ENCODE results near the gene IRS4. TPM values are rescaled to one million over a fixed set of nuclear protein-coding genes. Genes with fewer than 3 reads are reported as not detected.

IRS4 gene
- total RNA-seq, 1 experiment from 2014 or later = not detected

DNA sequence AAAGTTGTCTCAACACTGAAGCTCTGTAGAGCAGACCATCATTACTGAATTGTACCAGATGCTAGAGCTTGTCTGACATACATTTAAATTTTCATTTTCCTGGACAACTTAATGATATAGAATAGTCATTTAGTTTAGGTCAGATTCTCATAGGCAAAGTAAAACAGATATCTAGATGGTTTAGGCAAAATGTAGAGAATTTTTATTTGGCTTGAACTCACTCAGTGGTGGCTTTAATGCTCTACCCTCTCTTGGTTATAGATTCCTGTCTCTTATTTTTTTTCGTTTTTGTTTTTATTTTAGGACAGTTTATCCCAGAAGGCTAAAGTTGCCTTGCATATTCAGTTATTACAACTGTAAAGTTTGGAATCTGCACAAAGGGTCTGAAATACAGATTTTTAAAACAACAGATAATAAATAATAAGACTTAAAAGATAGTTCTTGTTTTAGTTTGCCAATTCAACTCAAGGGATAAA is 4.0 kb upstream of the IRS4 start:
- peaks cover 6% of the 10 kb centered on the region for H3K27me3 Mint-ChIP-seq (ENCODE audit: insufficient read depth, unreplicated experiment)
- no peaks in the 10 kb centered on the region for H3K36me3 Mint-ChIP-seq (ENCODE audit: insufficient read depth, unreplicated experiment)
- H3K27ac Mint-ChIP-seq (ENCODE audit: unreplicated experiment) = no peak overlapping the region
- Histone ChIP-seq H3K4me3 (ENCODE audit: low read depth, low read length) (no peak overlapping the region), H3K36me3 (ENCODE audit: control insufficient read depth, insufficient read depth, low read length) (no peaks in the 10 kb centered on the region), H3K4me1 (no peaks in the 10 kb centered on the region), H3K27me3 (replicated peaks; ENCODE audit: control insufficient read depth, insufficient read depth, low read length) (no peaks in the 10 kb centered on the region), H3K9me3 (no peaks in the 10 kb centered on the region)
- ChIA-PET CTCF (no interaction called here), POLR2A (no interaction called here)
- no peaks in the 10 kb centered on the region for H3K4me1 Mint-ChIP-seq (ENCODE audit: low read depth, unreplicated experiment)
- intact Hi-C loops (cut with micrococcal nuclease; ENCODE audit: unreplicated experiment) = no loop called here
- no peak overlapping the region for H3K4me3 Mint-ChIP-seq (ENCODE audit: unreplicated experiment)
- DNase-seq = no peak
- TF ChIP-seq, protein P1, sequence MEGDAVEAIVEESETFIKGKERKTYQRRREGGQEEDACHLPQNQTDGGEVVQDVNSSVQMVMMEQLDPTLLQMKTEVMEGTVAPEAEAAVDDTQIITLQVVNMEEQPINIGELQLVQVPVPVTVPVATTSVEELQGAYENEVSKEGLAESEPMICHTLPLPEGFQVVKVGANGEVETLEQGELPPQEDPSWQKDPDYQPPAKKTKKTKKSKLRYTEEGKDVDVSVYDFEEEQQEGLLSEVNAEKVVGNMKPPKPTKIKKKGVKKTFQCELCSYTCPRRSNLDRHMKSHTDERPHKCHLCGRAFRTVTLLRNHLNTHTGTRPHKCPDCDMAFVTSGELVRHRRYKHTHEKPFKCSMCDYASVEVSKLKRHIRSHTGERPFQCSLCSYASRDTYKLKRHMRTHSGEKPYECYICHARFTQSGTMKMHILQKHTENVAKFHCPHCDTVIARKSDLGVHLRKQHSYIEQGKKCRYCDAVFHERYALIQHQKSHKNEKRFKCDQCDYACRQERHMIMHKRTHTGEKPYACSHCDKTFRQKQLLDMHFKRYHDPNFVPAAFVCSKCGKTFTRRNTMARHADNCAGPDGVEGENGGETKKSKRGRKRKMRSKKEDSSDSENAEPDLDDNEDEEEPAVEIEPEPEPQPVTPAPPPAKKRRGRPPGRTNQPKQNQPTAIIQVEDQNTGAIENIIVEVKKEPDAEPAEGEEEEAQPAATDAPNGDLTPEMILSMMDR (IDR thresholded peaks at IDR 0.05; ENCODE audit: insufficient read depth in 1 of 2, low read depth in 1 of 2, low read length in 1 of 2, severe bottlenecking in 1 of 2, unreplicated experiment in 1 of 2) = no peak
- no TSS peak for BruUV-seq (replicated peaks)
- H3K9me3 Mint-ChIP-seq (ENCODE audit: unreplicated experiment) = no peaks in the 10 kb centered on the region

- H3K4me3 Mint-ChIP-seq (ENCODE audit: unreplicated experiment) = no peak overlapping the region
- no peaks in the 10 kb centered on the region for H3K4me1 ChIP-seq
- CTCF ChIA-PET = no interaction called here
- TF ChIP-seq, protein P1 (IDR thresholded peaks at IDR 0.05; ENCODE audit: insufficient read depth in 1 of 2, low read depth in 1 of 2, low read length in 1 of 2, severe bottlenecking in 1 of 2, unreplicated experiment in 1 of 2) = no peak
- no peaks in the 10 kb centered on the region for H3K36me3 ChIP-seq (ENCODE audit: control insufficient read depth, insufficient read depth, low read length)
- H3K4me3 ChIP-seq (ENCODE audit: low read depth, low read length) = no peak overlapping the region
- no TSS peak for BruUV-seq (replicated peaks)
- peaks cover 6% of the 10 kb centered on the region for H3K27me3 Mint-ChIP-seq (ENCODE audit: insufficient read depth, unreplicated experiment)
- no peak for DNase-seq
- H3K27ac Mint-ChIP-seq (ENCODE audit: unreplicated experiment) = no peak overlapping the region
- H3K9me3 Mint-ChIP-seq (ENCODE audit: unreplicated experiment) = no peaks in the 10 kb centered on the region
- no peaks in the 10 kb centered on the region for H3K9me3 ChIP-seq
- no peaks in the 10 kb centered on the region for H3K27me3 ChIP-seq (replicated peaks; ENCODE audit: control insufficient read depth, insufficient read depth, low read length)
- POLR2A ChIA-PET = no interaction called here
- H3K4me1 Mint-ChIP-seq (ENCODE audit: low read depth, unreplicated experiment) = no peaks in the 10 kb centered on the region
- H3K36me3 Mint-ChIP-seq (ENCODE audit: insufficient read depth, unreplicated experiment) = no peaks in the 10 kb centered on the region
- intact Hi-C loops (cut with micrococcal nuclease; ENCODE audit: unreplicated experiment) = no loop called here
Observed at GRCh38 chrX:108737754-108738153, 1.4 kb upstream of the IRS4 start.

GRCh38 chrX:108735679-108736508 is 469 bp downstream of the IRS4 start:
- H3K36me3 ChIP-seq (ENCODE audit: control insufficient read depth, insufficient read depth, low read length) = no peaks in the 10 kb centered on the region

More at GRCh38 chrX:108735679-108736508, 469 bp downstream of the IRS4 start:
- H3K27ac Mint-ChIP-seq (ENCODE audit: unreplicated experiment) = no peak overlapping the region
- Histone ChIP-seq H3K4me1 (no peaks in the 10 kb centered on the region), H3K27me3 (replicated peaks; ENCODE audit: control insufficient read depth, insufficient read depth, low read length) (no peaks in the 10 kb centered on the region), H3K4me3 (ENCODE audit: low read depth, low read length) (no peak overlapping the region), H3K9me3 (no peaks in the 10 kb centered on the region)
- H3K36me3 Mint-ChIP-seq (ENCODE audit: insufficient read depth, unreplicated experiment) = no peaks in the 10 kb centered on the region
- peaks cover 6% of the 10 kb centered on the region for H3K27me3 Mint-ChIP-seq (ENCODE audit: insufficient read depth, unreplicated experiment)
- CTCF ChIA-PET = interaction anchor here (1.1 kb wide), 1 partner anchor 36 kb away, joined by 3 read pairs; no protein-coding TSS in a partner anchor
- BruUV-seq (replicated peaks) = no TSS peak
- H3K9me3 Mint-ChIP-seq (ENCODE audit: unreplicated experiment) = no peaks in the 10 kb centered on the region
- POLR2A ChIA-PET = no interaction called here
- intact Hi-C loops (cut with micrococcal nuclease; ENCODE audit: unreplicated experiment) = no loop called here
- no peak overlapping the region for H3K4me3 Mint-ChIP-seq (ENCODE audit: unreplicated experiment)
- no peak for DNase-seq
- TF ChIP-seq, protein P1 (IDR thresholded peaks at IDR 0.05; ENCODE audit: insufficient read depth in 1 of 2, low read depth in 1 of 2, low read length in 1 of 2, severe bottlenecking in 1 of 2, unreplicated experiment in 1 of 2) = no peak
- no peaks in the 10 kb centered on the region for H3K4me1 Mint-ChIP-seq (ENCODE audit: low read depth, unreplicated experiment)
